Colonic mucosa (tissue), 4 donors: ENCODE results near the gene KIAA2012. TPM values are rescaled to one million over a fixed set of nuclear protein-coding genes. Genes with fewer than 3 reads are reported as not detected.

Experiments
- DNase-seq: peaks from one replicate; pipeline ENCODE4 v3.0.0-alpha.2; 2020
- H3K27ac ChIP-seq: fragments of 200-600 bp; one replicate; pipeline ENCODE4 v1.8.0; 2021
- H3K27me3 ChIP-seq: fragments of 200-600 bp; one replicate; pipeline ENCODE4 v1.8.0; 2021
- H3K36me3 ChIP-seq: fragments of 200-600 bp; one replicate; pipeline ENCODE4 v1.8.0; 2021
- H3K4me1 ChIP-seq: fragments of 200-600 bp; one replicate; pipeline ENCODE4 v1.8.0; 2021; ENCODE audit warnings: mild to moderate bottlenecking
- H3K4me3 ChIP-seq: fragments of 200-600 bp; one replicate; pipeline ENCODE4 v1.8.0; 2021
- H3K9ac ChIP-seq, 2 donors: one replicate each; pipeline ENCODE4 v1.7.0; 2013; ENCODE audit warnings: control low read depth in 2 of 2, low read depth in 2 of 2, low read length in 2 of 2
- H3K9me3 ChIP-seq: fragments of 200-600 bp; one replicate; pipeline ENCODE4 v1.8.0; 2021
- intact Hi-C: fragments of 100-400 bp; cut with DNase I; formaldehyde crosslinking; loops from one replicate; pipeline ENCODE4 v1.14.1; 2022
- total RNA-seq, 2 donors: library from RNA; stranded (reverse); fragmentation: NEBNext Ultra II Directional in 1 of 2; extraction: Animal tissue kit (Norgen Biotek cat#: 25700) in 1 of 2; gene quantifications; one replicate each; pipeline ENCODE4 v1.2.1, GENCODE V29; 2021
- TF ChIP-seq, protein P1 (sequence below): fragments of 200-600 bp; IDR thresholded peaks from one replicate; pipeline ENCODE4 v1.8.0; 2022; ENCODE audit warnings: antibody characterized with exemption, mild to moderate bottlenecking
- donor health status: healthy.
- donor health status: DM: no; HTN: no; CAD: no.
- donor health status: DM: no; HTN: no; CAD: no.

The KIAA2012 gene
- total RNA-seq, 2 donors from 2014 or later = not detected

DNA sequence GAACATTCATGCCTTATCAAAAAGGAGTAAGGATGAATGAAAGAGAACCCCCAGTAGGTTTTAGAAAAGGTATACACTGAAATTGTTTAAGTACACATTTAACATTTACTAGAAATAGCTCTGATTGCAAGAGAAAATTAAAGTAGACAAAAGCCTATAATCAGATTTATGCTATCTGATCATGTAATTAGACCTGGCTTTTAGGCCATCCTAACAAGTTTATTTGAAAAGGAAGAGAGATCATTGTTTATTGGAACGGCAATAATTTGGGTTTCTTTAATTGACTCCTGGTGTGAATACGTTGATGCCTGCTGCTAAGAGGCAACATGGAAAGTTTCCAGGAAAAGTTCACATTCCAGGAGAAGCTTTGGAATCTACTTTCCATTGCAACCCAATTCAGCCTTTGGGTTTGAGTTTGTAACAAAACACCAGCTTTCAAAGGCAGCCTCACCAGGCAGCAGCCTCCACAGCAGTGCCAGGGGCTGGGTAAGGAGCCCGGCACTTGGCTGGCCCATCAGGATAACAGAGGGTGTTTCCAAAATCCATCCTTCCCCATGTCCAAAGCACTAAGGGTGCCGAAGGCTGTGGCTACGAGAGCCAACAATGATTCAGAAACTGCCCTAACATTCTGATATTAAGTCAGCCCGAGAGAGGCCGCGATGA, 21.4 kb upstream of the KIAA2012 start:
- TF ChIP-seq, protein P1, sequence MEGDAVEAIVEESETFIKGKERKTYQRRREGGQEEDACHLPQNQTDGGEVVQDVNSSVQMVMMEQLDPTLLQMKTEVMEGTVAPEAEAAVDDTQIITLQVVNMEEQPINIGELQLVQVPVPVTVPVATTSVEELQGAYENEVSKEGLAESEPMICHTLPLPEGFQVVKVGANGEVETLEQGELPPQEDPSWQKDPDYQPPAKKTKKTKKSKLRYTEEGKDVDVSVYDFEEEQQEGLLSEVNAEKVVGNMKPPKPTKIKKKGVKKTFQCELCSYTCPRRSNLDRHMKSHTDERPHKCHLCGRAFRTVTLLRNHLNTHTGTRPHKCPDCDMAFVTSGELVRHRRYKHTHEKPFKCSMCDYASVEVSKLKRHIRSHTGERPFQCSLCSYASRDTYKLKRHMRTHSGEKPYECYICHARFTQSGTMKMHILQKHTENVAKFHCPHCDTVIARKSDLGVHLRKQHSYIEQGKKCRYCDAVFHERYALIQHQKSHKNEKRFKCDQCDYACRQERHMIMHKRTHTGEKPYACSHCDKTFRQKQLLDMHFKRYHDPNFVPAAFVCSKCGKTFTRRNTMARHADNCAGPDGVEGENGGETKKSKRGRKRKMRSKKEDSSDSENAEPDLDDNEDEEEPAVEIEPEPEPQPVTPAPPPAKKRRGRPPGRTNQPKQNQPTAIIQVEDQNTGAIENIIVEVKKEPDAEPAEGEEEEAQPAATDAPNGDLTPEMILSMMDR = no peak
- Histone ChIP-seq H3K9ac (no peak overlapping the region), H3K4me3 (no peak overlapping the region), H3K36me3 (no peaks in the 10 kb centered on the region), H3K27me3 (no peaks in the 10 kb centered on the region), H3K27ac (no peak overlapping the region), H3K4me1 (no peaks in the 10 kb centered on the region), H3K9me3 (no peaks in the 10 kb centered on the region)
- intact Hi-C loops = loop anchor here (10.0 kb wide), 1 partner anchor 197 kb away; no protein-coding TSS in a partner anchor
- no peak for DNase-seq

DNA sequence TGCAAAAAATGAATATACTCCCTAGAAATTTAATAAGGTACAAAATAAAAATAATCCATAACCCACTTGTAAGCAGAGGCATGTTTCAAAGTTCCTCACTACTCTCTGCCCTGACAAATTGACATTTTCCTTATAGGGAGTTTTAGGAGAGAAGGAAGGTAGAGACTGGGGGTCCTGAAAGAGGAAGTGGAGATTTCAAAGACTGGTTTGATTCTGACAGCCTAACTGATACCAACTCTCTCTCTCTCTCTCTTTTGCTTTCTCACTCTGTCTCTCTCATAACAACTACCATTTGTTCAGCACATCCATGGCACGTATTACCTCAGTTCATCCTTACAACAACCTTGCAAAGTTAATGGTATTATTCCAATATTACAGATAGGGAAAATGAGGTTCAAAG, 20.8 kb upstream of the KIAA2012 start:
- intact Hi-C loops = loop anchor here (10.0 kb wide), 1 partner anchor 197 kb away; no protein-coding TSS in a partner anchor
- Histone ChIP-seq H3K4me1 (no peaks in the 10 kb centered on the region), H3K36me3 (no peaks in the 10 kb centered on the region), H3K27ac (no peak overlapping the region), H3K9me3 (no peaks in the 10 kb centered on the region), H3K9ac (no peak overlapping the region), H3K27me3 (no peaks in the 10 kb centered on the region), H3K4me3 (no peak overlapping the region)
- no peak for DNase-seq
- TF ChIP-seq, protein P1 = no peak

DNA sequence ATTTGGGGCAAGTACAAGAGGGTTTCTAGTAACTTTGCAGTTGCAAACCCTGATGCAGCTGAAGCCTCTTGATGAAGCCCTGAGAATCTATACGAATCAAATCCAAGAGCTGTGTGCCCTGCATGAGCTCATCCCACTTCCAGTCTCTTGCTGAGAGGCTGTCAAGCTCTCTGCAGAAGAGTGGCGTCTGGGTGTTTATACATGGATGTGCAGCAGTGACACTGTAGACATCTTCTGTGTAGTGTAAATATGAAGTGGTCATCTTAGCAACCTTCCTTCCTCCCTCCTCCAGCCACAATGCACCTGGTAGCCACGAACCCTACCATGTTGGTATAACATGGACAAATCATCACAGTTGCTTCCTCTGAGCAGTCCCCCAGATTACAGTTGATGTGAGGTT, 18.4 kb upstream of the KIAA2012 start:
- Histone ChIP-seq H3K36me3 (no peaks in the 10 kb centered on the region), H3K4me1 (no peaks in the 10 kb centered on the region), H3K9ac (no peak overlapping the region), H3K27ac (no peak overlapping the region), H3K4me3 (no peak overlapping the region), H3K9me3 (no peaks in the 10 kb centered on the region), H3K27me3 (no peaks in the 10 kb centered on the region)
- intact Hi-C loops = loop anchor here (10.0 kb wide), 1 partner anchor 200 kb away; no protein-coding TSS in a partner anchor
- TF ChIP-seq, protein P1 = no peak
- DNase-seq = no peak

DNA sequence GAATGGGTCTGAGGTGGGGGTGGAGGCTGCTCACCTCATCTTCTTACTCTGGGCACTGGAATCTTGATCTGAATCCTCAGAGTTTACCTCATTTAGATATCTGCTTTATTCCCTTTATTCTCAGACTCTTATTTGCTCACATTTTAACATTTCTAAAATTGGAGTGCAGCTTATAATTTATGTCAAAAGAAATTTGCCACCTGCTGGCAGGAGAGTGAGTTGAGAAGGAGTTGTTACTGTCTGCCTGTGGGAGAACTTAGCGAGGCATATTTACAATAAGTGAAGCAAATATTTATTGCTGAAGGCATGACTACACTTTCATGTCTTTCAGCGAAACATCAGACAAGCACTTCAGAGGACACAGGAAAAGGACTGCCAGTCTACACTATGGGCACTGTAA, 16.4 kb upstream of the KIAA2012 start:
- Histone ChIP-seq H3K9ac (no peak overlapping the region), H3K36me3 (no peaks in the 10 kb centered on the region), H3K4me1 (no peaks in the 10 kb centered on the region), H3K9me3 (no peaks in the 10 kb centered on the region), H3K27me3 (no peaks in the 10 kb centered on the region), H3K27ac (no peak overlapping the region), H3K4me3 (no peak overlapping the region)
- TF ChIP-seq, protein P1 = no peak
- intact Hi-C loops = loop anchor here (10.0 kb wide), 1 partner anchor 202 kb away; no protein-coding TSS in a partner anchor
- no peak for DNase-seq

DNA sequence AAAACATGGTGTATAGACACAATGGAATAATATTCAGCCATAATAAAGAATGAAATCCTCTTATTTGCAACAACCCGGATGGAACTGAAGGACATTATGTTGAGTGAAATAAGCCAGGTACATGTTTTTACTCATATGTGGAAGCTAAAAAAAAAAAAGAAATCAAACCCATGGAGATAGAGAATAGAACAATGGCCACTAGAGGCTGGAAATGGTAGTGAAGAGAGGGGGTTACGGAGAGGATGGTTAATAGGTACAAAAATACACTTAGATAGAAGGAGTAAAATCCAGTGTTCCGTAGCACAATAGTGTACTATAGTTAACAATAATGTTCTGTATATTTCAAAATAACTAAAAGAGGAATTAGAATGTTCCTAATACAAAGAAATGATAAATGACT, 12.8 kb upstream of the KIAA2012 start:
- intact Hi-C loops = no loop called here
- H3K4me3 ChIP-seq = no peak overlapping the region
- H3K27ac ChIP-seq = no peak overlapping the region
- H3K36me3 ChIP-seq = no peaks in the 10 kb centered on the region
- no peaks in the 10 kb centered on the region for H3K9me3 ChIP-seq
- no peaks in the 10 kb centered on the region for H3K4me1 ChIP-seq
- no peaks in the 10 kb centered on the region for H3K27me3 ChIP-seq
- no peak for DNase-seq
- H3K9ac ChIP-seq = no peak overlapping the region
- TF ChIP-seq, protein P1 = no peak
